Measurements from ENCODE around the gene EXOC3L2.

The EXOC3L2 gene

GRCh38 chr19:45184115-45184514 lies 61.1 kb downstream of the EXOC3L2 start:
- no peak for TF ChIP-seq FOXP2 (optimal IDR thresholded peaks at IDR 0.05; ENCODE audit: borderline replicate concordance, extremely low read depth, extremely low read length, insufficient read depth)
- TF ChIP-seq REST (IDR thresholded peaks at IDR 0.05; ENCODE audit: insufficient read depth in 1 of 2, low read depth in 2 of 2, low read length in 2 of 2), result no peak
- no peak for TF ChIP-seq TAF1 (IDR thresholded peaks at IDR 0.05; ENCODE audit: borderline replicate concordance, insufficient read depth, low read length)
- TF ChIP-seq POLR2AphosphoS5 (IDR thresholded peaks at IDR 0.05; ENCODE audit: low read depth, low read length), result no peak
- no peak for TF ChIP-seq SIN3A (IDR thresholded peaks at IDR 0.05; ENCODE audit: borderline replicate concordance, insufficient read depth, low read length)

- TF ChIP-seq REST (IDR thresholded peaks at IDR 0.05; ENCODE audit: insufficient read depth in 1 of 2, low read depth in 2 of 2, low read length in 2 of 2), result no peak
- TF ChIP-seq POLR2AphosphoS5 (IDR thresholded peaks at IDR 0.05; ENCODE audit: low read depth, low read length), result no peak
- TF ChIP-seq TAF1 (IDR thresholded peaks at IDR 0.05; ENCODE audit: borderline replicate concordance, insufficient read depth, low read length), result no peak
- no peak for TF ChIP-seq SIN3A (IDR thresholded peaks at IDR 0.05; ENCODE audit: borderline replicate concordance, insufficient read depth, low read length)
- no peak for TF ChIP-seq FOXP2 (optimal IDR thresholded peaks at IDR 0.05; ENCODE audit: borderline replicate concordance, extremely low read depth, extremely low read length, insufficient read depth)
Observed at GRCh38 chr19:45182758-45183157, 62.4 kb downstream of the EXOC3L2 start.

GRCh38 chr19:45180936-45181335 lies 64.3 kb downstream of the EXOC3L2 start:
- TF ChIP-seq TAF1 (IDR thresholded peaks at IDR 0.05; ENCODE audit: borderline replicate concordance, insufficient read depth, low read length) (no peak), FOXP2 (optimal IDR thresholded peaks at IDR 0.05; ENCODE audit: borderline replicate concordance, extremely low read depth, extremely low read length, insufficient read depth) (no peak), REST (IDR thresholded peaks at IDR 0.05; ENCODE audit: insufficient read depth in 1 of 2, low read depth in 2 of 2, low read length in 2 of 2) (no peak), SIN3A (IDR thresholded peaks at IDR 0.05; ENCODE audit: borderline replicate concordance, insufficient read depth, low read length) (no peak), POLR2AphosphoS5 (IDR thresholded peaks at IDR 0.05; ENCODE audit: low read depth, low read length) (no peak)

- TF ChIP-seq POLR2AphosphoS5 (IDR thresholded peaks at IDR 0.05; ENCODE audit: low read depth, low read length), result no peak
- TF ChIP-seq TAF1 (IDR thresholded peaks at IDR 0.05; ENCODE audit: borderline replicate concordance, insufficient read depth, low read length), result no peak
- no peak for TF ChIP-seq FOXP2 (optimal IDR thresholded peaks at IDR 0.05; ENCODE audit: borderline replicate concordance, extremely low read depth, extremely low read length, insufficient read depth)
- TF ChIP-seq SIN3A (IDR thresholded peaks at IDR 0.05; ENCODE audit: borderline replicate concordance, insufficient read depth, low read length), result no peak
- no peak for TF ChIP-seq REST (IDR thresholded peaks at IDR 0.05; ENCODE audit: insufficient read depth in 1 of 2, low read depth in 2 of 2, low read length in 2 of 2)
Observed at GRCh38 chr19:45179892-45180370, 65.3 kb downstream of the EXOC3L2 start.

Data from PFSK-1 (cell line).